Measurements from ENCODE around the gene ZSWIM3.
"Not testable (repeated sequence)": the region's sequence is repeated elsewhere in the genome, so short reads cannot be mapped to it uniquely, and the experiment has no call there.

Gene ZSWIM3

DNA sequence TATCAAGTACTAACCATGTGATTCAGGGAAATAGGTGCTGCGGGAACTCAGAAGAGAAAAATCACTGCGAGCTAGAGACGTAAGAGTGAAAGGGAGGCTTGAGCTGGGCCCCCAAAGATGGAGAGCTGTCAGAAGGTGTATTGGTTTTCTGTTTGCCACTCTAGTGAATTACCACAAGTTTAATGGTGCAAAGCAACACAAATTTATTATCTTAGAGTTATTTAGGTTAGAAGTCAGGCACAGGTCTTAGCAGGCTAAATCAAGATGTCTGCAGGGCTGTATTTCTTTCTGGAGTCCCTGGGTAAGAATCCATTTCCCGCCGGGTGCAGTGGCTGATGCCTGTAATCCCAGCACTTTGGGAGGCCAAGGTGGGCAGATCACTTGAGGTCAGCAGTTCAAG lies 2.5 kb downstream of the ZSWIM3 start:
- H3K36me3 Mint-ChIP-seq, result peaks cover 3% of the 10 kb centered on the region
- H3K27ac Mint-ChIP-seq, result no peak overlapping the region
- no peaks in the 10 kb centered on the region for H3K27me3 Mint-ChIP-seq
- DNase-seq (ENCODE audit: low spot score in 2 of 2), result no peak
- ATAC-seq (ENCODE audit: low read depth), result no peak
- no peaks in the 10 kb centered on the region for H3K9me3 Mint-ChIP-seq
- H3K4me3 Mint-ChIP-seq, result no peak overlapping the region
- H3K4me1 Mint-ChIP-seq, result peaks cover 16% of the 10 kb centered on the region

DNA sequence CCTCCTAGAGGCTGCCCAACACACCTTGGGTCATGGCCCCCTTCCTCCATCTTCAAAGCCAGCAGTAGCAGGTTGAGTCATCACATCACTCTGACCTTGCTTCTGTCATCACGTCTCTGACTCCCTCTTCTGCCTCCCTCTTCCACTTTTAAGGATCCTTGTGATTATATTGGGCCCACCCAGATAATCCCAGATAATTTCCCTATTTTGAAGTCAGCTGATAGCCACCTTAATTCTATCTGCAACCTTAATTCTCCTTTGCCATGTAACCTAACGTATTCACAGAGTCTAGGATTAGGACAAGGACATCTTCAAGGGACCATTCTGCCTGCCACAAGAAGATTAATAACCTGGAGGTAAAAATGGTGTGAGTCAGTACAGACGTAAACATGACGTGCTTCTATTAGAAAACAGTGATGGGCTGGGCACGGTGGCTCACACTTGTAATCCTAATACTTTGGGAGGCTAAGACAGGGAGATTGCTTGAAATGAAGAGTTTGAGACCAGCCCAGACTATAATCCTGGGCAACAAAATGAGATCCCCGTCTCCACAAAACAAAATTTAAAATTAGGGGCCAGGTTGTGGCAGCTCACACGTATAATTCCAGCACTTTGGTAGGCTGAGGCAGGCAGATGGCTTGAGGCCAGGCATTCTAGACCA lies 3.3 kb downstream of the ZSWIM3 start:
- Mint-ChIP-seq H3K4me3 (no peak overlapping the region), H3K4me1 (peaks cover 16% of the 10 kb centered on the region), H3K27ac (no peak overlapping the region), H3K36me3 (peaks cover 3% of the 10 kb centered on the region), H3K9me3 (no peaks in the 10 kb centered on the region), H3K27me3 (no peaks in the 10 kb centered on the region)
- no peak for DNase-seq (ENCODE audit: low spot score in 2 of 2)
- no peak for ATAC-seq (ENCODE audit: low read depth)

- peaks cover 3% of the 10 kb centered on the region for H3K36me3 Mint-ChIP-seq
- no peak overlapping the region for H3K4me3 Mint-ChIP-seq
- H3K27ac Mint-ChIP-seq, result no peak overlapping the region
- no peaks in the 10 kb centered on the region for H3K27me3 Mint-ChIP-seq
- peaks cover 16% of the 10 kb centered on the region for H3K4me1 Mint-ChIP-seq
- DNase-seq (ENCODE audit: low spot score in 2 of 2) (no peak), ATAC-seq (ENCODE audit: low read depth) (no peak)
- no peaks in the 10 kb centered on the region for H3K9me3 Mint-ChIP-seq
Measured at GRCh38 chr20:45861221-45862075, 4.0 kb downstream of the ZSWIM3 start.

DNA sequence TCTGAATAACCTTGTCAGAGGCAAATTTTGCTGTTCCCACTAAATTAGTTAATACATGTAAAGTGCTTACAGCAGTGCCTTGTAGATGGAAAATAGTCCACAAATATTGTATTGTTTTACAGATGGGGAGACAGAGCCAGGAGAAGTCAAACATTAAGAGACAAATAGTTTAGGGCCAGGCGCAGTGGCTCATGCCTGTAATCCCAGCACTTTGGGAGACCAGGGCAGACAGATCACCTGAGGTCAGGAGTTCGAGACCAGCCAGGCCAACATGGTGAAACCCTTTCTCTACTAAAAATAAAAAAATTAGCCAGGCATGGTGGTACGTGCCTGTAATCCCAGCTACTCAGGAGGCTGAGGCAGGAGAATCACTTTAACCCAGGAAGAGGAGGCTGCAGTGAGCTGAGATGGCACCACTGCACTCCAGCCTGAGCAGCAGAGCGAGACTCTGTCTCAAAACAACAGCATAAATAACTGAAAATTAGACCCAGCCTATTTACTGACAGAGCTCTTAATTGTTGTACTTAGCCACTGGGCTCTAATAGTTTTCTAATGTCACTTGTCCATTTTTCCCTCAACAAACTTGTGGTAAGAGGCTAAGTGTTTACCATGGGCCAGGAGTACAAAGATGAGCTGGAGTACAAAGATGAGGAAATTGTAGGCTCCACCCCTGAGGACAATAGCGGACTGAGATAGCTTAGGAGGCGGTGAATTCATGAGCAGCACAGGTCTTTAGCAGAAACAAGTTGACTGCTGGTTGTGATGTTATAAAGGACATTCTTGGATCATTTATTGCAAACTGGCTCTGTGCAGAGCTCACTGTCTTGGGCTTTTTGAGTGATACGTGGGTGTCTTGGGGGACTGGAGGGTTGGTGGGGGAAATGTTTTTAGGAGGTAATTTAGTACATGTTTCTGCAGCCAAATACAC lies 6.4 kb downstream of the ZSWIM3 start:
- H3K9me3 Mint-ChIP-seq, result no peaks in the 10 kb centered on the region
- no peak overlapping the region for H3K4me3 Mint-ChIP-seq
- H3K4me1 Mint-ChIP-seq, result peaks cover 10% of the 10 kb centered on the region
- ATAC-seq (ENCODE audit: low read depth) (no peak), DNase-seq (ENCODE audit: low spot score in 2 of 2) (no peak)
- H3K27ac Mint-ChIP-seq, result no peak overlapping the region
- H3K27me3 Mint-ChIP-seq, result no peaks in the 10 kb centered on the region
- H3K36me3 Mint-ChIP-seq, result peaks cover 3% of the 10 kb centered on the region

- DNase-seq (ENCODE audit: low spot score in 2 of 2) (no peak), ATAC-seq (ENCODE audit: low read depth) (no peak)
- no peak overlapping the region for H3K4me3 Mint-ChIP-seq
- peaks cover 5% of the 10 kb centered on the region for H3K4me1 Mint-ChIP-seq
- H3K9me3 Mint-ChIP-seq, result no peaks in the 10 kb centered on the region
- no peak overlapping the region for H3K27ac Mint-ChIP-seq
- H3K27me3 Mint-ChIP-seq, result no peaks in the 10 kb centered on the region
- peaks cover 3% of the 10 kb centered on the region for H3K36me3 Mint-ChIP-seq
Measured at GRCh38 chr20:45866454-45866853, 9.0 kb downstream of the ZSWIM3 start.

- H3K27ac Mint-ChIP-seq, result no peak overlapping the region
- H3K4me3 Mint-ChIP-seq, result no peak overlapping the region
- no peaks in the 10 kb centered on the region for H3K27me3 Mint-ChIP-seq
- peaks cover 4% of the 10 kb centered on the region for H3K36me3 Mint-ChIP-seq
- peaks cover 6% of the 10 kb centered on the region for H3K4me1 Mint-ChIP-seq
- no peaks in the 10 kb centered on the region for H3K9me3 Mint-ChIP-seq
- no peak for ATAC-seq (ENCODE audit: low read depth)
- no peak for DNase-seq (ENCODE audit: low spot score in 2 of 2)
Measured at GRCh38 chr20:45867136-45867818, 9.9 kb downstream of the ZSWIM3 start.

- ATAC-seq (ENCODE audit: low read depth) (no peak), DNase-seq (ENCODE audit: low spot score in 2 of 2) (no peak)
- Mint-ChIP-seq H3K27me3 (no peaks in the 10 kb centered on the region), H3K4me3 (no peak overlapping the region), H3K4me1 (peaks cover 7% of the 10 kb centered on the region), H3K9me3 (no peaks in the 10 kb centered on the region), H3K27ac (no peak overlapping the region), H3K36me3 (peaks cover 6% of the 10 kb centered on the region)
Measured at GRCh38 chr20:45867819-45868176, 10.4 kb downstream of the ZSWIM3 start.

DNA sequence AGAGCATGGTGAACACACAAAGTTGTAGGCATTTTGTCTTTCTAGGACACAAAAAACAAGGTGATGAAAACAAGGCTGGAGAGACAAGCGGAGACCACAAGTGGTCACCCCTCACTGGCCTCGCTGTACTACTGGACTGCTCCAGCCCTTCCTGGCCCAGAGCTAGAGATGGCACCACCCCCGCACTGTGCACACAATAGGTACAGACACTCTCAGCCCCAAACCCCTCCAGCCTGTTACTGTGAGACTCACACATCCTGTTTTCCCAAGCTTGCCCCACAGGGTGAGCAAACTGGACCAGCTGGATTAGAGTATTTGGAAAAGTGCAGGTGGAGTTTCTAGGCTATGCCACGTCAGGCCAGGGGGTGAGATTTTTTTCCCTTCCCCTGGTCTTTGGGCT lies 15.2 kb downstream of the ZSWIM3 start:
- Mint-ChIP-seq H3K4me1 (peaks cover 2% of the 10 kb centered on the region), H3K27ac (no peak overlapping the region)

GRCh38 chr20:45873409-45874103 lies 16.1 kb downstream of the ZSWIM3 start:
- H3K36me3 Mint-ChIP-seq, result peaks cover 6% of the 10 kb centered on the region
- H3K4me1 Mint-ChIP-seq, result peaks cover 2% of the 10 kb centered on the region
- no peaks in the 10 kb centered on the region for H3K9me3 Mint-ChIP-seq
- no peak overlapping the region for H3K4me3 Mint-ChIP-seq
- H3K27ac Mint-ChIP-seq, result no peak overlapping the region
- no peak for ATAC-seq (ENCODE audit: low read depth)
- no peaks in the 10 kb centered on the region for H3K27me3 Mint-ChIP-seq
- no peak for DNase-seq (ENCODE audit: low spot score in 2 of 2)

More for the DNA sequence above, 15.2 kb downstream of the ZSWIM3 start:
- no peak for ATAC-seq (ENCODE audit: low read depth)
- Mint-ChIP-seq H3K9me3 (no peaks in the 10 kb centered on the region), H3K27me3 (no peaks in the 10 kb centered on the region), H3K4me3 (no peak overlapping the region), H3K36me3 (peaks cover 6% of the 10 kb centered on the region)
- no peak for DNase-seq (ENCODE audit: low spot score in 2 of 2)

GRCh38 chr20:45874104-45874481 lies 16.7 kb downstream of the ZSWIM3 start:
- H3K27me3 Mint-ChIP-seq; H3K4me3 Mint-ChIP-seq; DNase-seq (ENCODE audit: low spot score in 2 of 2); H3K9me3 Mint-ChIP-seq; H3K36me3 Mint-ChIP-seq; ATAC-seq (ENCODE audit: low read depth); H3K27ac Mint-ChIP-seq; H3K4me1 Mint-ChIP-seq: not testable (repeated sequence)

- no peak for ATAC-seq (ENCODE audit: low read depth)
- no peaks in the 10 kb centered on the region for H3K27me3 Mint-ChIP-seq
- H3K9me3 Mint-ChIP-seq, result no peaks in the 10 kb centered on the region
- no peak overlapping the region for H3K4me3 Mint-ChIP-seq
- no peak for DNase-seq (ENCODE audit: low spot score in 2 of 2)
- peaks cover 2% of the 10 kb centered on the region for H3K4me1 Mint-ChIP-seq
- H3K27ac Mint-ChIP-seq, result no peak overlapping the region
- H3K36me3 Mint-ChIP-seq, result peaks cover 6% of the 10 kb centered on the region
Measured at GRCh38 chr20:45874576-45874975, 17.2 kb downstream of the ZSWIM3 start.

GRCh38 chr20:45878076-45878761 lies 20.8 kb downstream of the ZSWIM3 start:
- H3K27ac Mint-ChIP-seq, result no peak overlapping the region
- peaks cover 3% of the 10 kb centered on the region for H3K36me3 Mint-ChIP-seq
- no peak overlapping the region for H3K4me3 Mint-ChIP-seq
- H3K27me3 Mint-ChIP-seq, result no peaks in the 10 kb centered on the region
- no peak for DNase-seq (ENCODE audit: low spot score in 2 of 2)
- ATAC-seq (ENCODE audit: low read depth), result no peak
- no peaks in the 10 kb centered on the region for H3K9me3 Mint-ChIP-seq
- peaks cover 19% of the 10 kb centered on the region for H3K4me1 Mint-ChIP-seq

All from memory B cell (primary cell).